Muscle layer of duodenum (tissue), 2 donors: ENCODE measurements around the gene CBLN1.
A peak's percentile ranks its signal among the peaks of the same experiment; 100 is the strongest.

Experiments
- H3K27ac ChIP-seq: one replicate; pipeline ENCODE4 v1.7.0; 2013; ENCODE audit warnings: mild to moderate bottlenecking, low read length
- H3K27me3 ChIP-seq: one replicate; pipeline ENCODE4 v1.7.0; 2013; ENCODE audit warnings: low read depth, mild to moderate bottlenecking, control low read depth, low read length
- H3K36me3 ChIP-seq, 2 donors: one replicate each; pipeline ENCODE4 v1.7.0; 2013; ENCODE audit warnings: low read length in 2 of 2, control low read depth in 1 of 2, mild to moderate bottlenecking in 1 of 2; ENCODE audit not compliant: insufficient read depth in 2 of 2, control insufficient read depth in 1 of 2
- H3K4me1 ChIP-seq, 2 donors: one replicate each; pipeline ENCODE4 v1.7.0; 2013; ENCODE audit warnings: low read length in 2 of 2, mild to moderate bottlenecking in 2 of 2, control low read depth in 1 of 2, moderate library complexity in 1 of 2; ENCODE audit not compliant: insufficient read depth in 2 of 2, control insufficient read depth in 1 of 2
- H3K4me3 ChIP-seq, 2 donors: one replicate each; pipeline ENCODE4 v1.7.0; 2013; ENCODE audit warnings: low read length in 2 of 2, low read depth in 1 of 2, mild to moderate bottlenecking in 1 of 2
- H3K9me3 ChIP-seq, 2 donors: one replicate each; pipeline ENCODE4 v1.7.0; 2013; ENCODE audit warnings: low read length in 2 of 2, control low read depth in 1 of 2, mild to moderate bottlenecking in 1 of 2; ENCODE audit not compliant: control insufficient read depth in 1 of 2
- donor health status: healthy.

Gene CBLN1

DNA sequence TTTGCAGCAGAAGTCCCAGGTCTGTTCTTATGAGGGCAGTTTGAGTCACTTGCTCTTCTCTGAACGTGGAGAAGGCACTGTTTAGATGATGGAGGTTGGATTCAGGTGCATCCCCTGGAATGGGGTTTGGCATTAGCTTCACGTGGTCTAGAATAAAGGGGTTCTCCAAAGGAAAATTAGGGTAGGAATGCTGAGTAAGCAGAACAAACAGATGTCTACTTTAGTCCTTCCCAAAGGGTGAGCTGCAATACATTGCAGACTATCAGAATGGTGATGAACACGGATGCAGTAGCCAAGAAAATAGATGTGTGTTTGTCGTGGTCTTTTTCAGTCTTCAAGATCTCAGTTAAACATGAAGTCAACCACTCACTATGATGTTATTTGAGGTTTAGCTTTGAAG, 3.3 kb upstream of the CBLN1 start:
- Histone ChIP-seq H3K27me3 (peaks cover 32% of the 10 kb centered on the region), H3K27ac (no peak overlapping the region), H3K4me1 (peaks cover 2 to 31% of the 10 kb centered on the region in 2 donors), H3K9me3 (no peaks in the 10 kb centered on the region), H3K36me3 (no peaks in the 10 kb centered on the region), H3K4me3 (no peak overlapping the region)

DNA sequence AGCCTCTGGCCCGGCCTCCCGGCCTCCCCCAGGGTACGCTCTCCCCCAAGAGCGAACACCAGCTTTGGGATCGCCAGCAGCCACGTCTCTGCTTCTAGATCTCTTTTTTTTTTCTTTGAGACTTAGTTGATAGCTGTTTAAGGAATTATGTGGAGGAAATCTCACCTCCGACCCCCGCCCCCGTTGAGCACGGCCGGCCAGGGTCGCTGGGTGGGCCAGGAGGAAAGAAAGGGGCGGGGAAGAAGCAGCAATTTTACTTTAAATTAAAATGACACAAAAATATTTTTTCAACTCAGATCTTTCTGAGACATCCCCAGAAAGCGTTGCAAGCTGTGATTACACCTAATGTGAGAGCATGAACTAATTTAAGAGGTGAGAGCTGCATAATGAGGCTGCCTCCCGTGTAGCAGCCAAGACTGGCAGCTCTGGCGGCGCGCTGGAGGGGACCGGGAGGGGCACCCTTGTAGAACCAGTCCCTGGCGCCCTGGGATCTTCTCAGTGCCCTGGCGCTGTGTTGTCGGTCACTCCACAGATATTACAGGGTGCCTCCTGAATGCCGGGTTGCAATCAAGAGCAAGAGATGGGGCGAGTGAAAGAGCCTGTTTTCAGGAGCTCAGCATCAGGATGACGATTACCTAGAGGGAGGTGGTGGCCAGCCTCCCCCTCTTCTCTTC, 1.9 kb upstream of the CBLN1 start:
- peak overlapping the region; percentile 42 to 65 for H3K4me3 ChIP-seq
- no peak overlapping the region for H3K27ac ChIP-seq
- no peaks in the 10 kb centered on the region for H3K36me3 ChIP-seq
- peaks cover 46% of the 10 kb centered on the region for H3K27me3 ChIP-seq
- no peaks in the 10 kb centered on the region for H3K9me3 ChIP-seq
- H3K4me1 ChIP-seq, result peaks cover 2 to 44% of the 10 kb centered on the region in 2 donors

DNA sequence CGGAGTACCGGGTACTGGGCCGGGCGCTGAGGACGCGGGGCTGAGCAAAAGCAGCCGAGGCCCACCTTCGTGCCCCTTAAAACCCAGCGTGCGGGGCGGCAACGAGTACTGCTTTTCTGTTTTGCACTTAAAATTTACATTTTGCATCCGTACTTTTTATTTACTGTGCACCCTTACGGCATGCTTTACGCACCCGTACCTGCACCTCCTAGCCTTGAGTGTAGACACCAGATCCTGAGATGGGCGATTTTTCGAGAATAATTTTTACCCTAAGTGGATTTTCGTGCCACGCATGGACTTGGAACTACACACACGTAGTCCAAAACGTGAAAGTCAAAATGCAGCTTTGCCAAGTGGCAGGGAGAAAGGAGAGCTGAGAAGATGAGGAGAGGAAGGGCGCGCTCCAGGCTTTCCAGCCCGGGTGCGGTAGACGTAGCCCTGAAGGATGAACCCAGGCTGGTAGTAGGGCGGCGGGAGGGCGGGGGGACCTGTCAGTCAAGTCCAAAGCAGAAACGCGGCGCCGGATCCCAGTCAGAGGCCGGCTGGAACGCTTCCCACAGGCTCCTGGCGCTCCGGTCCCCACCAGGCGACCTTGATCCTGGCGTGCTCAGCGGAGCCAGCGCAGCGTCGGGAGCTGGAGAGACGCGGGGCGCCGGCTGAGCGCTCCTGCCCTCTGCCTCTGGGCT, 1.2 kb upstream of the CBLN1 start:
- peaks cover 53% of the 10 kb centered on the region for H3K27me3 ChIP-seq
- H3K27ac ChIP-seq, result no peak overlapping the region
- peak overlapping the region; percentile 42 to 65 for H3K4me3 ChIP-seq
- no peaks in the 10 kb centered on the region for H3K36me3 ChIP-seq
- no peaks in the 10 kb centered on the region for H3K9me3 ChIP-seq
- peaks cover 2 to 51% of the 10 kb centered on the region in 2 donors for H3K4me1 ChIP-seq

DNA sequence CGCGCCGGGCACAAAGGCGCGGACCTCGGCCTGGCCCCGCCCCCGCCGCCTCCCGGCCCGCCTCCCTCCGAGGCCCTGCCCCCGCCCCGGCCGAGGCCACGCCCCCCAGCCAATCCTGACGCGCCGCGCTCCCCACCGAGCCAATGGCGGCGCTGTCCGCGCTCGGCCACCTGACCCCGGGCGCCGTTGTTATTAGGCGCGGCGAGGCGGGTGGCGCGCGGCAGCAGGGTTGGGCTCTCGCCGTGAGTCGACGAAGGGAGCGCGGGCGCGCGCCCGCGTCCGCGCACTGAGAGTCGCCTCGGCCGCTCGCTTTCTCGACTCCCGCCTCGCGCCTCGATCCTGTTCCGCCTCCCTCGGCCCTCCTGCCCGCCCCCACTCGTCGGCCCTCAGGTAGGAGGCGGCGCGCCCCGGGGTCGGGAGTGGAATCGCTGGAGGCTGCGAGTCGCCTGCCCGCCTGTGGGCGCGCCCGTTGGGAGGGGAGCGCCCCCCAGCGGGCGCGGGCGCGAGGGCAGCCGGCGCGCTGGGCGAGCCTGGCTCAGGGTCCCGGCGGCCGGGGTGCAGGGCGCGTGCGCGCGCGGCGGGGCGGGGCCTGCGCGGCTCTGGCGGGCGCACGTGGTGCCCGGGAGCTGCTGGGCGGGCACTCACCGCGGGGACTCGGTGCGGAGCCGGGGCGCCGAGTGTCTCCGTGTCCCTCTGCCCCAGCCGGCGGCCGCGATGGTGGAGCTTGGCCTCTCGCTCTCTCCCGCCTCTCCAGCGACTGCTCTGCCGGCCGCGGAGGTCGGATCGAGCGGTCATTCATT, 405 bp upstream of the CBLN1 start:
- no peaks in the 10 kb centered on the region for H3K9me3 ChIP-seq
- H3K27ac ChIP-seq, result no peak overlapping the region
- H3K4me3 ChIP-seq, result peak overlapping the region; percentile 42 to 65

DNA sequence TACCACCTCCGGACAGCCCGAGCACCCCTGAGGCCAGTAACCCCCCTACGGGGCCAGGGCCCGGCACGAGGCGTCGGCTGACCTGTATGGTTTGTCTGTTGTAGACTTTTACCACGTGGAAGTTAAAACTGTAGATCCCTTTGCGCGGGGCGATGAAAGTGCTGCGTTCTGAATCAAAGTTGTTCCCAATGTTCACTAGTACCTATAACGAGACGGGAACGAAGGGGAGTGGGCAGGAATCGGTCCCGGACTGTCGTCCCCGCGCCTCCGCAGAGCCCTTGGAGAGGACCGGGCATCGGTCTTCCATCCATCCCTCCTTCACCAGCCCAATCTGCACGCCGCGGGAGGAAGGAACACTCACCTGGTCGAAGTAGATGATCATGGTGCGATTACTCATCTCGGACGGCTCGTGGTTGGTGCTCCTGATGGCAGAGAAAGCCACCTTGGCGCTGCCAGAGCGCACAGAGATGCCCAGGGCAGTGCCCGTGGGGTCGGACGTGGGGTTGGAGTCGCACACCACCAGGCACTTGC, 732 bp downstream of the CBLN1 start:
- Histone ChIP-seq H3K4me3 (no peak overlapping the region), H3K36me3 (no peaks in the 10 kb centered on the region), H3K27me3 (peaks cover 72% of the 10 kb centered on the region), H3K27ac (no peak overlapping the region), H3K4me1 (peaks cover 2 to 64% of the 10 kb centered on the region in 2 donors), H3K9me3 (no peaks in the 10 kb centered on the region)

More for the DNA sequence above, 405 bp upstream of the CBLN1 start:
- Histone ChIP-seq H3K27me3 (peaks cover 61% of the 10 kb centered on the region), H3K4me1 (peaks cover 2 to 59% of the 10 kb centered on the region in 2 donors), H3K36me3 (no peaks in the 10 kb centered on the region)

DNA sequence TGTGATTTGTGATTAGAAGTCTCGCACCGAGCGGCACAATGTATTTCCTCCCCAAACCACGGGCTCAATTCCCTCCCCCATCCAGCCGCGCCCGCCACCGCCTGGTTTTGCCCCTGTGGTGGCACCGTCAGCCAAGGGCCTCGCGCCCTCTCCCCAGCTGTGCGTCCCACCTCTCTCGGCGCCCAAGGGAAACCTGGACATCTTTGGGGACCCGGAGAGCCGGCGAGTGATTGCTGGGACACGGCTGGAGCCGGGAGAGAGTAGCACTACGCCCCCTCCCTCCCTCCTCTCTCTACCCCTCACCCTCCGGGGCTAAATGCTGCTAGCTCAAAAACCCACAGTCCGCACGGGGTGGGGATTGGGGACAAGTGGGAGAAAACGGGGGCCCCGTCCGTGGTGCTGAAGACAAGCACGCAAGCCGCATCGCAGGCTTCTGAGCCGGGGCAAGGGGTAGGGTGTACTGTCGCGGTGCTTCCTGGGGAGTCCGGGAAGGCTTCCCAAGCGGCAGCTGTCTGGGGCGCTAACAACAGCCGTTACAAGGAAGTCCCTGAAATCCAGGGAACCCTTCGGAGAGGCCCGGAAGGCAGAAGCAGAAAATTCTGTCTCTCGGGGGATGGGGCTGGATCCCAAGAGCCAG, 1.4 kb downstream of the CBLN1 start:
- no peak overlapping the region for H3K27ac ChIP-seq
- H3K9me3 ChIP-seq, result no peaks in the 10 kb centered on the region
- H3K4me3 ChIP-seq, result no peak overlapping the region
- H3K4me1 ChIP-seq, result peaks cover 2 to 66% of the 10 kb centered on the region in 2 donors
- peaks cover 79% of the 10 kb centered on the region for H3K27me3 ChIP-seq
- H3K36me3 ChIP-seq, result no peaks in the 10 kb centered on the region

DNA sequence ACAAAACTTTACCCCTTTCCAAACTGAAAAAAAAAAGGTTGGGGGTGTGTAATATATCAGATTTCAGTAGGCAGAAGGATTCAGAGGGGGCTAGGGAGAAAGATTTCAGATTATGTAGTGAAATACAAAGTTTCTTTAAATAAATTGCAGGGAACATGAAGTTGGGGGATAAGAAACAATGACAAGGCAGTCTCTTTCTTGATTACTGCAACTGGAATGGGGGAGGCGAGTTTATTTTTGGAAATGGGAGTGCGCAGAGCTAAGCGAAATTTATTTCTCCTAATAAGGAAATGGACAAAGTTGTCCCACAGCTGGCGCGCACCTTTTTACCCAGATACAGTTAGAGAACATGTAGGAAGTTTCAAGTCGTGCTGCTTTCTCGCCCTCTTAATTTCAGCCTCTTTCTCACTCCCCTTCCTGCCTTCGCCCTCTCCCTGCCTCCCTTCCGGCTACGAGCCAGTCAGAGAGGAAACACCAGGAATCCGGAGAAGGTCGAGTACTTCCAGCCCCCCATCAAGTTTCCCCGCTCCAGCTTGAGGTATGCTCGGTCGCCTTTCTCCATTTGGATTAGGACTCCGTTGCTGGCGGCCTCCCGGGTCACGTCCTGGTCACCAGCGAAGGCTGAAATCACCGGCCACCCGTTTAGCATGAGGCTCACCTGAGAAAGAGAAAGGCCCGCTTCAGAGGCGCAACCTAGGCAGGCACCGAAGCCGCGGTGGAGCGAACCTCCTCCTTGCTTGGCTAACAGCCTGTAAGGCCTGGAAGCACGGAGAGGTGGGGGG, 2.5 kb downstream of the CBLN1 start:
- Histone ChIP-seq H3K4me1 (peaks cover 2 to 70% of the 10 kb centered on the region in 2 donors), H3K4me3 (no peak overlapping the region), H3K27ac (no peak overlapping the region), H3K36me3 (no peaks in the 10 kb centered on the region), H3K27me3 (peaks cover 86% of the 10 kb centered on the region), H3K9me3 (no peaks in the 10 kb centered on the region)

DNA sequence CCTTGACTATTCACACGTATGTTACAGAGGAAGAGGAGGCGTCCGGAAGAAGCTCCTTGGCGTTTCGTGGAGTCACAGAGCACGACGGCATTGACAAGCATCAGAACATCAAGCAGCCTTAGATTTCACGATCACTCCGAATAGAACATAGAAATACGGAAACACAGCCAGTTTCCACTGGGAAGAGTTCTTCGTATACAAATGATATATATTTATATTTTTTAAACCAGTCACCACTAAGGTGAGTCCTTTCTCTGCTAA, 3.1 kb downstream of the CBLN1 start:
- no peaks in the 10 kb centered on the region for H3K36me3 ChIP-seq
- H3K4me1 ChIP-seq, result peaks cover 2 to 69% of the 10 kb centered on the region in 2 donors
- no peak overlapping the region for H3K27ac ChIP-seq
- no peaks in the 10 kb centered on the region for H3K9me3 ChIP-seq
- peaks cover 87% of the 10 kb centered on the region for H3K27me3 ChIP-seq
- H3K4me3 ChIP-seq, result no peak overlapping the region

DNA sequence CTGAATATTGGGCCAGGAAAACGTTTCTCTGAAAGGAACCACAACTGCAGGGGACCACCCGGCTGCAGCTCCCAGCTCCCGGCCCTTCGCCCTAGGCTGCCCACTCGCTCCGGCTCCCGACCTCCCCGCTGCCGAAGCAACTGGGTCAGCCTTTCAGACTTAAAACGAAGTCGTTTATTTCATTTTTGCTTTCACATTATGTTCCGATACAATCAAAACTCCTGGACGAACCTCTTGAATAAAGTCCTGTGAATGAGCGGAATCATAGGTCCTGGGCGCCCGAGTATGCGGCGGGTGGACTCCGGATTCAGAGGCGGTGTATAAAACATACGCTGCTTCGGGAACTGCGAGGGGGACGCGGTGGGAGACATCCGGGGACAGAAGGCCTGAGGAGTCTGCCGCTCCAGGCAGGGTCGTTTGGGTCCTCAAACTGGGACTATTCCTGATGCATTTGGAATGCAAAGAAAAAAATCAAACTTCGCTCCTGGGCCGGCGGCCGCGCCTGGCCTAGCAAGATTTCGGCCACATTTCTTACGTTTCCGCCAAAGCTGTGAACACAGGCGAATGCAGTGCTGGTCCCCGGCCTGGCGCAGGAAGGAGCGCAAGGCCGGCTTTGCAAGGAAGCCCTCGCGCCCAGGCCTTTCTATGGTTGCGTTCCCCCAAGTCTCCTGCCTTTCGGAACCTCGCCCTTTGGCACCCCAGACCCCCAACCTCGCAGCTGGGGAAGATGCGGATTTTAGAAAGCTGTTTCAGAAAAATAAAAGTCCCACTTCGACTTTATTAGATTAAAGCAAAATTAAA, 3.7 kb downstream of the CBLN1 start:
- Histone ChIP-seq H3K4me3 (peak overlapping the region; percentile 37 to 44), H3K27ac (no peak overlapping the region), H3K36me3 (no peaks in the 10 kb centered on the region), H3K4me1 (peaks cover 2 to 63% of the 10 kb centered on the region in 2 donors), H3K9me3 (no peaks in the 10 kb centered on the region), H3K27me3 (peaks cover 87% of the 10 kb centered on the region)

DNA sequence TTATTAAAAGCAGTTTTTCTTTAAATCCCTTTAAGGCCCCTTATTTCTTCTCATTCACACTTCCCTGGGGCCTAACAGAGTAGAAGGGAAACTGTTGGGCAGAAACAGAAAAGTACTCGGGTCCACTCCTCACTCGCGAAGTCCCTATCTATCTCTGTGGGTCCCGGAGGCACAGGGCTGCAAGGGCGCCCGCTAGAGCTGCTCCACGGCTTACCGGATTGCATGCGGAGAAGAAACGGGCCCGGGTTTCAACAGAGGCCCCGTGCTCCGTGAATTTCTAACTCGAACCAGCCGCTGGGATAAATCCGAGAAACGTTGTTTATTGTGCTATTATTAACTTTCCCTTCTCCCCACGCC, 4.3 kb downstream of the CBLN1 start:
- H3K36me3 ChIP-seq, result no peaks in the 10 kb centered on the region
- H3K27ac ChIP-seq, result no peak overlapping the region
- peaks cover 0 to 57% of the 10 kb centered on the region in 2 donors for H3K4me1 ChIP-seq
- peaks cover 83% of the 10 kb centered on the region for H3K27me3 ChIP-seq
- H3K9me3 ChIP-seq, result no peaks in the 10 kb centered on the region
- peak overlapping the region in 1 of 2 donors; percentile 44 for H3K4me3 ChIP-seq
